HG03469 (cell line): ENCODE data around the gene SALL4.
A peak's percentile ranks its signal among the peaks of the same experiment; 100 is the strongest.
"Not testable (repeated sequence)": the region's sequence is repeated elsewhere in the genome, so short reads cannot be mapped to it uniquely, and the experiment has no call there.

Source experiments
- ATAC-seq: cut with Tn5 transposase; IDR thresholded peaks from one replicate; pipeline ENCODE4 v1.9.1; 2021; ENCODE audit warnings: mild to moderate bottlenecking, moderate library complexity, moderate number of reproducible peaks; ENCODE audit not compliant: unreplicated experiment

The SALL4 gene

GRCh38 chr20:51767867-51768758 is 34.2 kb downstream of the SALL4 start, which contains the start of gene ATP9A:
Gene ATP9A, minus strand, starts transcription at chr20:51768390. Its CDS starts 21 bp downstream, at chr20:51768369.
- no peak for ATAC-seq

- ATAC-seq: no peak
Observed at GRCh38 chr20:51766994-51767866, 35.1 kb downstream of the SALL4 start.

- ATAC-seq: not testable (repeated sequence)
Observed at GRCh38 chr20:51765381-51765780, 36.9 kb downstream of the SALL4 start.

- no peak for ATAC-seq
Observed at GRCh38 chr20:51763965-51764602, 38.2 kb downstream of the SALL4 start.

GRCh38 chr20:51760905-51761546 is 41.3 kb downstream of the SALL4 start:
- ATAC-seq: no peak

- no peak for ATAC-seq
Observed at GRCh38 chr20:51759769-51760510, 42.4 kb downstream of the SALL4 start.

- ATAC-seq: no peak
Observed at GRCh38 chr20:51758978-51759544, 43.3 kb downstream of the SALL4 start.

GRCh38 chr20:51757226-51757625 is 45.1 kb downstream of the SALL4 start:
- no peak for ATAC-seq

- ATAC-seq: no peak
Observed at GRCh38 chr20:51756653-51757052, 45.7 kb downstream of the SALL4 start.

- not testable (repeated sequence) for ATAC-seq
Observed at GRCh38 chr20:51753220-51753619, 49.1 kb downstream of the SALL4 start.

GRCh38 chr20:51752343-51752951 is 49.9 kb downstream of the SALL4 start:
- ATAC-seq: no peak

GRCh38 chr20:51750770-51751388 is 51.4 kb downstream of the SALL4 start:
- ATAC-seq: no peak

- ATAC-seq: peak; percentile 58
Observed at GRCh38 chr20:51750037-51750769, 52.1 kb downstream of the SALL4 start.

- ATAC-seq: no peak
Observed at GRCh38 chr20:51749674-51750036, 52.7 kb downstream of the SALL4 start.

GRCh38 chr20:51747182-51747911 is 55.0 kb downstream of the SALL4 start:
- ATAC-seq: no peak

GRCh38 chr20:51745804-51746203 is 56.5 kb downstream of the SALL4 start:
- no peak for ATAC-seq

GRCh38 chr20:51740838-51741237 is 61.5 kb downstream of the SALL4 start:
- ATAC-seq: no peak
